ENCODE measurements around the gene GPR173.

GPR173 gene

GRCh38 chrX:53091354-53091753 is 42.8 kb downstream of the GPR173 start:
- Histone ChIP-seq H3K36me3 (no peaks in the 10 kb centered on the region), H3K4me3 (ENCODE audit: low read depth in 1 of 2, low read length in 1 of 2) (no peak overlapping the region)
- TF ChIP-seq CTCF (IDR thresholded peaks at IDR 0.05): no peak

GRCh38 chrX:53093177-53093655 is 44.6 kb downstream of the GPR173 start:
- Histone ChIP-seq H3K27me3 (no peaks in the 10 kb centered on the region), H3K9me3 (no peaks in the 10 kb centered on the region), H3K4me3 (ENCODE audit: low read depth in 1 of 2, low read length in 1 of 2) (peak overlapping the region; percentile 69 to 70), H3K4me1 (ENCODE audit: control insufficient read depth in 1 of 2, insufficient read depth in 1 of 2, low read depth in 1 of 2, low read length in 1 of 2) (peaks cover 19 to 20% of the 10 kb centered on the region in 2 experiments), H3K27ac (peak overlapping the region; percentile 65), H3K36me3 (no peaks in the 10 kb centered on the region)
- TF ChIP-seq CTCF (IDR thresholded peaks at IDR 0.05): peak; percentile 56

More at GRCh38 chrX:53091354-53091753, 42.8 kb downstream of the GPR173 start:
- Histone ChIP-seq H3K4me1 (ENCODE audit: control insufficient read depth in 1 of 2, insufficient read depth in 1 of 2, low read depth in 1 of 2, low read length in 1 of 2) (peaks cover 25 to 30% of the 10 kb centered on the region in 2 experiments), H3K27ac (no peak overlapping the region), H3K9me3 (no peaks in the 10 kb centered on the region), H3K27me3 (no peaks in the 10 kb centered on the region)

GRCh38 chrX:53093748-53094581 is 45.4 kb downstream of the GPR173 start, which contains the start of gene KANTR:
Gene KANTR, plus strand, starts transcription at chrX:53094142. Its CDS starts 30,131 bp downstream, at chrX:53124273.
- Histone ChIP-seq H3K36me3 (no peaks in the 10 kb centered on the region), H3K4me1 (ENCODE audit: control insufficient read depth in 1 of 2, insufficient read depth in 1 of 2, low read depth in 1 of 2, low read length in 1 of 2) (peaks cover 12% of the 10 kb centered on the region in 2 experiments), H3K27ac (peak within 1 kb of the TSS; percentile 65), H3K9me3 (no peaks in the 10 kb centered on the region), H3K27me3 (no peaks in the 10 kb centered on the region), H3K4me3 (ENCODE audit: low read depth in 1 of 2, low read length in 1 of 2) (peak within 1 kb of the TSS; percentile 69 to 70)
- no peak for TF ChIP-seq CTCF (IDR thresholded peaks at IDR 0.05)

DNA sequence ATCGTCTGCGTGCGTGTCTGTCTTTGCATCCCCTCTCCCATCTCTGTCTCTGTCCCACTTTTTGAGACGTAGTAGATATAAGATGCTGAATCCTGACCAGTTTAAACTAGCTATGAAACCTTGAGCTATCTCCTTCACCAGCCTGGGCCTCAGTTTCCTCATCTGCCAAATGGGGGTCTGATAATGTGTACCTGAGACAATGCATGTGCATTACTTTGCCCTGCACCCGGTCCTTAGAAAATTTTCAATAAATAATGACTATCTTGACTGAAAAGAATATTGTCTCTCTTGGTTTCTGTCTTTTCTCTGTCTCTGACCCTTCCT is 46.0 kb downstream of the GPR173 start:
- no peak for TF ChIP-seq CTCF (IDR thresholded peaks at IDR 0.05)
- Histone ChIP-seq H3K27me3 (no peaks in the 10 kb centered on the region), H3K4me1 (ENCODE audit: control insufficient read depth in 1 of 2, insufficient read depth in 1 of 2, low read depth in 1 of 2, low read length in 1 of 2) (peaks cover 9% of the 10 kb centered on the region in 2 experiments), H3K9me3 (no peaks in the 10 kb centered on the region), H3K4me3 (ENCODE audit: low read depth in 1 of 2, low read length in 1 of 2) (peak overlapping the region; percentile 69 to 70), H3K36me3 (no peaks in the 10 kb centered on the region), H3K27ac (no peak overlapping the region)

DNA sequence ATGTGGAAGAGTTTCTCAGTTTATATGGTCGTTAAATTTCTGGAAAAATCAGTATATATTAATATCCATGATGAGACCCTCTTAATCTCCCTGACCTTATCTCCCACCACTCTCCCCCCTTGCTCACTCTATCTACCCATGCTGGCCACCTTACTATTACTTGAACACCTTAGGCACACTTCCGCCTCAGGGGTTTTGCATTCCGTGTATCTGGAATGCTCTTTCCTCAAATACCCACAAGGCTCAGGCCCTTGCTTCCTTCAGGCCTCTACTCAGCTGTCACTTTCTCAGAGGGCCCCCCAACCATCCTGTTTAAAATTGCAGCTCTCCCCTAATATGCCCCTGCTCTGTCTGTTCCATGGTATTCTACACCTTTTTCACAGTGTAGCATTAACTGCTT is 47.2 kb downstream of the GPR173 start:
- Histone ChIP-seq H3K4me1 (ENCODE audit: control insufficient read depth in 1 of 2, insufficient read depth in 1 of 2, low read depth in 1 of 2, low read length in 1 of 2) (peaks cover 9% of the 10 kb centered on the region in 2 experiments), H3K27ac (no peak overlapping the region), H3K27me3 (no peaks in the 10 kb centered on the region), H3K4me3 (ENCODE audit: low read depth in 1 of 2, low read length in 1 of 2) (no peak overlapping the region), H3K36me3 (no peaks in the 10 kb centered on the region), H3K9me3 (no peaks in the 10 kb centered on the region)
- TF ChIP-seq CTCF (IDR thresholded peaks at IDR 0.05): no peak

Data from neutrophil (primary cell).